ENCODE data around the gene REC8.
"Not testable (repeated sequence)": the region's sequence is repeated elsewhere in the genome, so short reads cannot be mapped to it uniquely, and the experiment has no call there.

REC8 gene

GRCh38 chr14:24184104-24184970 is 12.5 kb downstream of the REC8 start:
- no peak for DNase-seq (ENCODE audit: low read depth)

DNA sequence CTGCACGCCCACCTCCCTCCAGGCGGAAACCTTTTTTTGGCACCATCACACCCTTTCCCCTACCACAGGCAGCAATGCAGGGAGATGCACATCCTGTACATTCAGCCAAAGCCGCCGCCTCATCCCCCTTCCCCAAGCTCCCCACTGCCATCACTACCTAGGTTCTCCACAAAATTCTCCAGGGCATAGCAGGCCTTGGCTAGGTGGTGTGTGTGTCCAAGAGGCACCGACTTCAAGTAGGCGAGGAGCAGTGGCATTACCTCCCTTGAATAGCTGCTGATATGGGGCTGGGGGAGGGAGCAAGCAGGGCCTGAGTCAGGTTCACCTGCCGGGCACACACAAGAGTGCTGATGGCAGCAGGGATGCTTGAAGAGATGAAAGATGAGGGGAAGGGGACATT is 13.1 kb downstream of the REC8 start:
- DNase-seq (ENCODE audit: low read depth) = no peak

- no peak for DNase-seq (ENCODE audit: low read depth)
Measured at GRCh38 chr14:24185741-24186140, 13.9 kb downstream of the REC8 start.

- no peak for DNase-seq (ENCODE audit: low read depth)
Measured at GRCh38 chr14:24186831-24187538, 15.1 kb downstream of the REC8 start.

DNA sequence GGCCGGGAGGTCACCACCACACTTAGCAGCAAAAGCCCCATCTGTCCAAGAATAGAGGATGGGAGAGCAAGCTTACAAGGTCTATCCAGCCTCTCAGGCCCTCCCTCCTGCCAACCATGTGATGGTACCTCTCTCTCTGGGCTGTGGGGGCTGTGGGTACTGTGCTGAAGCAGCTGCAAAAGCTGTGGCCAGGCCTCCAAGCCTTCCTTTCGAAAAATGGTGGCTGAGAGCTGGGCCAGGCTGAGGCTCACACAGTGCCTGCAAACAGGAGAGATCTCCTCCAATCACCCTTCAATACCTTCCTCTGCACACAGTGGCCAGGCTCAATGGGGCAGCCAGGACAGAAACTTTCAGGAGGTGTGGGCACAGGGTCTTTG is 15.6 kb downstream of the REC8 start:
- no peak for DNase-seq (ENCODE audit: low read depth)

- DNase-seq (ENCODE audit: low read depth) = peak; percentile 94
Measured at GRCh38 chr14:24188251-24189058, 16.6 kb downstream of the REC8 start, which contains the start of gene IPO4. Gene IPO4 (minus strand): TSS chr14:24188816. CDS start chr14:24188787, 29 bp downstream.

DNA sequence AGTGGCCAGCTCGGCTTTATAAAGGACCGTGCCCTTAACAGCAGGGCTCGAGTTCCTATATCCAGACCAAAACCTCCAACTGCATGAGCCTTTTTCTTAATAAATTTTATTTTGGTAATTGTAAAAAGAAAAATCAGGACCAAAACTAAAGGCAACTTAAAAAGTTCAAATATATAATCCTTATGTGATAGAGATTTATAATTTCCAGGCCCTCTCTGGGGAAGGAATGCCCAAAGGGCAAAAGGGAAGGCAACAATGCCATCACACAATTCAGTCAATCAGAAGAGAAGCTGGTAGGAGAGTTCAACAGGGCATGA is 17.1 kb downstream of the REC8 start:
- DNase-seq (ENCODE audit: low read depth) = no peak

- DNase-seq (ENCODE audit: low read depth) = no peak
Measured at GRCh38 chr14:24189460-24189859, 17.6 kb downstream of the REC8 start.

GRCh38 chr14:24190416-24190815 is 18.5 kb downstream of the REC8 start:
- no peak for DNase-seq (ENCODE audit: low read depth)

DNA sequence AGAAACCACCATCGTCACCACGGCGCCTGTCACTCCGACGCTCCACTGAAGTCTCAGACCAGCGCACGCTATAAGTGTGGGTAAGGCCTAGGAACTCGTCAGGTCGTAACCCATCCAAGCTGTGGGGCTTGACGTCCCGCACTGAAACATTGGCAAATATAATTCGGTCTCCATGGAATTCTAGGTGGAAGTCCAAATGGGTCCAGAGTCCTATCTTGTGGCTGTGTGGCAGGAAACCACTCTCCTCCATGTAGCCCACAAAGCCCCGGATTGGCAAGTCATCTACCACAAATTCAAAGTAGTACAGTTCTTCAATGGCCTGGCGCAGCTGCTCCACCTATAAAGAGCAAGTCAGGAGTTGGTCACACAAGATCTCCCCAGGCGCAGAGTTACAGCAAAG is 21.1 kb downstream of the REC8 start:
- DNase-seq (ENCODE audit: low read depth) = no peak

DNA sequence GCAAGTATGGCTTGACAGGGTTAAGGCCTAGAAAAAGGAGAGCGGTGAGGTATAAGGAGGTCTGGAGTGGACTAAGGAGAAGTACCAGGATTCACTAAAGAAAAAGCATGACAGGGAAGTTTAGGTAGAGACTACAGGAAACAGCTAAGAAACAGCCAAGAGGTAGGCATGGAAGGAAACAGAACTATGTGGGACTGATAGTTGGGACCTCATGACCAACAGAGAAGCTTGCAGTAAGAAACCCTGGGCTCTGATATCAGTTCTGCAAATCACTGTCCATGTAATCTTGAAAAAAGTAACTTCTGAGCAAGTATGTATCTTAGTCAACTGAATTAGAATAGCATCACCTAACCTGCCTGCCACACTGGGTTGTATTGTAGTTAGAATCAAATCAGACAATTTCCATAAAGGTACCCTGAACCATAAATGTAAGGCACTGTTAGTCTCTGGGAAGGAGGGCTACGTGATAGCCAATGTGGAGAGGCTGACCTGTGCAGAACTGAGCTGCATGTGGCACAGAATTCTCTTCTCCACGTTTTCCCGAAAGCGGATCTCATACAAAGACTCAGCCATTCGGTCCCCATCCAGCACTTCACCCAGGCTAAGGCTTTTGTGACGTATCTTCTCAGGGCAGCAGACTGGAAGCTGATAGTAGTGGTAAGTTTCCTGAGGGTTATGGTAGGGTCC is 22.4 kb downstream of the REC8 start:
- DNase-seq (ENCODE audit: low read depth) = no peak

DNA sequence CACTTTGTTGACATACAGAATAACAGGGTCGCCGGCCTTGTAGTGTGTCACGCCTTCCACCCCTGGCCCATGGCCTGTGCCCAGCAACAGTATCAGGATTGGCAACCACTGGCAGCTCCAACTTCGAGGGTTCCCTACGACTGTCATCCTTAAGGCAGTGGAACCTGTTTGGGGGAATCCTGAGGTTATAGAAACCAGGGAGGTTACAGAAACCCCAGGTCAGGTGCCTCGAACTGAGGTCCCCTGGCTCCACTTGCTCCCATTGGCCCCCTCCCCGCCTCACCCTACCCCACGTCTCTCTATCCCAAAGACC is 22.9 kb downstream of the REC8 start:
- no peak for DNase-seq (ENCODE audit: low read depth)

GRCh38 chr14:24195186-24196070 is 23.5 kb downstream of the REC8 start, which contains the start of gene TM9SF1:
Gene TM9SF1 (minus strand): TSS chr14:24195441. CDS start chr14:24195019, 422 bp downstream.
- DNase-seq (ENCODE audit: low read depth) = peak; percentile 68

GRCh38 chr14:24196071-24197055 is 24.5 kb downstream of the REC8 start:
- DNase-seq (ENCODE audit: low read depth) = no peak

- no peak for DNase-seq (ENCODE audit: low read depth)
Measured at GRCh38 chr14:24197056-24197450, 25.2 kb downstream of the REC8 start.

GRCh38 chr14:24198814-24199524 is 27.1 kb downstream of the REC8 start:
- DNase-seq (ENCODE audit: low read depth) = no peak

- DNase-seq (ENCODE audit: low read depth) = not testable (repeated sequence)
Measured at GRCh38 chr14:24202538-24202937, 30.7 kb downstream of the REC8 start.

DNA sequence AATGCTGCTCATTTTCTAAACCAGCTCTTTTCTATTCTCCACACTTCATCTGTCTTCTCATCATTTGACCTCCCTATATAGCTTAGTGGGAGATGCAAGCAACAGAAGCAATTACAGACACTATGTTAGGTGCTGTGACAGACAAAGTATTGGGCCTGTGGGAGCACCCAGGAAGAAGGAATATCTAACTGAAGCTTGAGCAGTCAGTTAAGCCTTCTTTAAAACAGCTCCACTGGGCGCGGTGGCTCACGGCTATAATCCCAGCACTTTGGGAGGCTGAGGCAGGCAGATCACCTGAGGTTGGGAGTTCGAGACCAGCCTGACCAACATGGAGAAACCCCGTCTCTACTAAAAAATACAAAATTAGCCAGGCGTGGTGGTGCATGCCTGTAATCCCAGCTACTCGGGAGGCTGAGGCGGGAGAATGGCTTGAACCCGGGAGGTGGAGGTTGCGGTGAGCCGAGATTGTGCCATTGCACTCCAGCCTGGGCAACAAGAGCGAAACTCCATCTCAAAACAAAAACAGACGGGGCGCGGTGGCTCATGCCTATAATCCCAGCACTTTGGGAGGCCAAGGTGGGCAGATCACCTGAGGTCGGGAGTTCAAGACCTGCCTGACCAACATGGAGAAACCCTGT is 31.5 kb downstream of the REC8 start:
- DNase-seq (ENCODE audit: low read depth) = not testable (repeated sequence)
